ENCODE measurements around the gene CACNA1D. TPM values are rescaled to one million over a fixed set of nuclear protein-coding genes. Genes with fewer than 3 reads are reported as not detected.

Gene CACNA1D
- total RNA-seq, 1 donor from 2014 or later, result 1.1 TPM

- Mint-ChIP-seq H3K9me3 (no peaks in the 10 kb centered on the region), H3K36me3 (ENCODE audit: low read depth) (no peaks in the 10 kb centered on the region), H3K4me3 (no peak overlapping the region), H3K4me1 (peaks cover 3% of the 10 kb centered on the region), H3K27ac (ENCODE audit: unreplicated experiment) (no peak overlapping the region), H3K27me3 (ENCODE audit: low read depth) (no peaks in the 10 kb centered on the region)
- no peak for DNase-seq (ENCODE audit: low read depth, low spot score)
- no peak for TF ChIP-seq CTCF (conservative IDR thresholded peaks at IDR 0.05)
Measured at GRCh38 chr3:53593611-53594010, 99.2 kb downstream of the CACNA1D start.

GRCh38 chr3:53594276-53594675 lies 99.9 kb downstream of the CACNA1D start:
- no peak for TF ChIP-seq CTCF (conservative IDR thresholded peaks at IDR 0.05)
- no peak for DNase-seq (ENCODE audit: low read depth, low spot score)
- Mint-ChIP-seq H3K27me3 (ENCODE audit: low read depth) (no peaks in the 10 kb centered on the region), H3K4me1 (no peaks in the 10 kb centered on the region), H3K36me3 (ENCODE audit: low read depth) (no peaks in the 10 kb centered on the region), H3K9me3 (no peaks in the 10 kb centered on the region), H3K4me3 (no peak overlapping the region), H3K27ac (ENCODE audit: unreplicated experiment) (no peak overlapping the region)

GRCh38 chr3:53595660-53596059 lies 101.2 kb downstream of the CACNA1D start:
- Mint-ChIP-seq H3K27ac (ENCODE audit: unreplicated experiment) (no peak overlapping the region), H3K4me3 (no peak overlapping the region), H3K9me3 (no peaks in the 10 kb centered on the region), H3K4me1 (no peaks in the 10 kb centered on the region), H3K36me3 (ENCODE audit: low read depth) (no peaks in the 10 kb centered on the region), H3K27me3 (ENCODE audit: low read depth) (no peaks in the 10 kb centered on the region)
- no peak for DNase-seq (ENCODE audit: low read depth, low spot score)
- TF ChIP-seq CTCF (conservative IDR thresholded peaks at IDR 0.05), result no peak

- H3K4me1 Mint-ChIP-seq, result no peaks in the 10 kb centered on the region
- H3K4me3 Mint-ChIP-seq, result no peak overlapping the region
- H3K27me3 Mint-ChIP-seq (ENCODE audit: low read depth), result no peaks in the 10 kb centered on the region
- no peak for DNase-seq (ENCODE audit: low read depth, low spot score)
- H3K27ac Mint-ChIP-seq (ENCODE audit: unreplicated experiment), result no peak overlapping the region
- no peak for TF ChIP-seq CTCF (conservative IDR thresholded peaks at IDR 0.05)
- no peaks in the 10 kb centered on the region for H3K9me3 Mint-ChIP-seq
- no peaks in the 10 kb centered on the region for H3K36me3 Mint-ChIP-seq (ENCODE audit: low read depth)
Measured at GRCh38 chr3:53597136-53597915, 102.9 kb downstream of the CACNA1D start.

- DNase-seq (ENCODE audit: low read depth, low spot score), result no peak
- Mint-ChIP-seq H3K9me3 (no peaks in the 10 kb centered on the region), H3K27me3 (ENCODE audit: low read depth) (no peaks in the 10 kb centered on the region), H3K4me3 (no peak overlapping the region), H3K4me1 (no peaks in the 10 kb centered on the region), H3K36me3 (ENCODE audit: low read depth) (no peaks in the 10 kb centered on the region), H3K27ac (ENCODE audit: unreplicated experiment) (no peak overlapping the region)
- TF ChIP-seq CTCF (conservative IDR thresholded peaks at IDR 0.05), result no peak
Measured at GRCh38 chr3:53599771-53600170, 105.4 kb downstream of the CACNA1D start.

Measured in neural crest cell (in vitro differentiated cells).